H9 (cell line): ENCODE measurements around the gene MIGA1. TPM values are rescaled to one million over a fixed set of nuclear protein-coding genes. Genes with fewer than 3 reads are reported as not detected.

Experiments
- DNase-seq: peaks from one replicate; pipeline ENCODE4 v3.0.0-alpha.2; 2017
- H2AFZ ChIP-seq: one replicate; pipeline ENCODE4 v1.6.1; 2013; ENCODE audit warnings: mild to moderate bottlenecking, low read length, control low read depth, moderate library complexity
- H2AK5ac ChIP-seq: 2 replicates; pipeline ENCODE4 v1.6.1; 2013; ENCODE audit warnings: low read length, control low read depth, mixed read lengths; ENCODE audit not compliant: insufficient read length
- H2BK120ac ChIP-seq: one replicate; pipeline ENCODE4 v1.6.1; 2013; ENCODE audit warnings: low read depth, mild to moderate bottlenecking, low read length, control low read depth, inconsistent platforms; ENCODE audit not compliant: poor library complexity, severe bottlenecking
- H2BK12ac ChIP-seq: 2 replicates; pipeline ENCODE4 v1.6.1; 2013; ENCODE audit warnings: low read length, control low read depth, mixed read lengths, low read depth; ENCODE audit not compliant: insufficient read length
- H2BK15ac ChIP-seq: 2 replicates; pipeline ENCODE4 v1.6.1; 2013; ENCODE audit warnings: low read depth, low read length, control low read depth
- H2BK20ac ChIP-seq: one replicate; pipeline ENCODE4 v1.6.1; 2013; ENCODE audit warnings: low read depth, mild to moderate bottlenecking, low read length, control low read depth, inconsistent platforms; ENCODE audit not compliant: poor library complexity, severe bottlenecking
- H2BK5ac ChIP-seq: 2 replicates; pipeline ENCODE4 v1.6.1; 2013; ENCODE audit warnings: low read length, control low read depth, mixed read lengths; ENCODE audit not compliant: insufficient read length
- H3K14ac ChIP-seq: 2 replicates; pipeline ENCODE4 v1.6.1; 2013; ENCODE audit warnings: low read length, control low read depth; ENCODE audit not compliant: insufficient read depth
- H3K18ac ChIP-seq: 2 replicates; pipeline ENCODE4 v1.6.1; 2013; ENCODE audit warnings: low read depth, mild to moderate bottlenecking, mixed read lengths, low read length, control low read depth; ENCODE audit not compliant: insufficient read length
- H3K23ac ChIP-seq: 2 replicates; pipeline ENCODE4 v1.6.1; 2013; ENCODE audit warnings: low read length, control low read depth, mixed read lengths, low read depth; ENCODE audit not compliant: insufficient read length
- H3K23me2 ChIP-seq: 2 replicates; pipeline ENCODE4 v1.6.1; 2013; ENCODE audit warnings: low read depth, mild to moderate bottlenecking, mixed read lengths, low read length, control low read depth; ENCODE audit not compliant: insufficient read length, poor library complexity, severe bottlenecking
- H3K27ac ChIP-seq: 2 replicates; pipeline ENCODE4 v1.5.1; 2013; ENCODE audit warnings: low read length, control low read depth, mixed read lengths, low read depth; ENCODE audit not compliant: insufficient read length
- H3K27me3 ChIP-seq: 2 replicates; pipeline ENCODE4 v1.6.1; 2013; ENCODE audit warnings: low read length, control low read depth, inconsistent platforms; ENCODE audit not compliant: insufficient read depth
- H3K4ac ChIP-seq: 2 replicates; pipeline ENCODE4 v1.6.1; 2013; ENCODE audit warnings: low read depth, mild to moderate bottlenecking, control low read depth, inconsistent platforms, low read length, moderate library complexity
- H3K4me1 ChIP-seq: 2 replicates; pipeline ENCODE4 v1.6.1; 2013; ENCODE audit warnings: low read length, control low read depth, inconsistent platforms; ENCODE audit not compliant: insufficient read depth
- H3K4me2 ChIP-seq: 2 replicates; pipeline ENCODE4 v1.6.1; 2013; ENCODE audit warnings: low read length, control low read depth, mixed read lengths; ENCODE audit not compliant: insufficient read length, insufficient read depth
- H3K56ac ChIP-seq: 2 replicates; pipeline ENCODE4 v1.6.1; 2013; ENCODE audit warnings: low read depth, mild to moderate bottlenecking, mixed read lengths, low read length, control low read depth; ENCODE audit not compliant: insufficient read length
- H3K79me1 ChIP-seq: 2 replicates; pipeline ENCODE4 v1.6.1; 2013; ENCODE audit warnings: low read depth, mild to moderate bottlenecking, moderate library complexity, low read length, control low read depth, inconsistent platforms; ENCODE audit not compliant: insufficient read depth, poor library complexity, severe bottlenecking
- H3K79me2 ChIP-seq: 2 replicates; pipeline ENCODE4 v1.6.1; 2013; ENCODE audit warnings: low read length, control low read depth, inconsistent platforms; ENCODE audit not compliant: insufficient read depth
- H3K9ac ChIP-seq: 2 replicates; pipeline ENCODE4 v1.6.1; 2013; ENCODE audit warnings: low read length, control low read depth, mixed read lengths; ENCODE audit not compliant: insufficient read length; ENCODE audit errors: extremely low read depth
- H3K9me3 ChIP-seq: one replicate; pipeline ENCODE4 v1.6.1; 2013; ENCODE audit warnings: low read depth, low read length, inconsistent platforms; ENCODE audit not compliant: control insufficient read depth
- H3T11ph ChIP-seq: one replicate; pipeline ENCODE4 v1.6.1; 2013; ENCODE audit warnings: mild to moderate bottlenecking, low read length, control low read depth, inconsistent platforms
- H4K20me1 ChIP-seq: one replicate; pipeline ENCODE4 v1.6.1; 2013; ENCODE audit not compliant: control insufficient read depth, insufficient read length, insufficient read depth
- H4K5ac ChIP-seq: 2 replicates; pipeline ENCODE4 v1.6.1; 2013; ENCODE audit warnings: low read depth, mild to moderate bottlenecking, mixed read lengths, low read length, control low read depth; ENCODE audit not compliant: insufficient read length
- H4K8ac ChIP-seq: replicated peaks from 2 replicates; pipeline ENCODE4 v1.6.1; 2013; ENCODE audit warnings: low read length, control low read depth, mixed read lengths, low read depth; ENCODE audit not compliant: insufficient read length
- H4K91ac ChIP-seq: 2 replicates; pipeline ENCODE4 v1.6.1; 2013; ENCODE audit warnings: low read depth, mild to moderate bottlenecking, moderate library complexity, mixed read lengths, low read length, control low read depth; ENCODE audit not compliant: insufficient read length
- H3K27ac Mint-ChIP-seq, 3 experiments: 2 replicates in 2 of 3; 3 replicates in 1 of 3; pipeline ENCODE4 v1.8.0; 2020 to 2021; ENCODE audit warnings: mixed read lengths in 3 of 3, mild to moderate bottlenecking in 1 of 3, moderate library complexity in 1 of 3
- H3K27me3 Mint-ChIP-seq: 2 replicates; pipeline ENCODE4 v1.8.0; 2021; ENCODE audit warnings: low read depth, mild to moderate bottlenecking, moderate library complexity, mixed read lengths
- H3K36me3 Mint-ChIP-seq, 3 experiments: 2 replicates in 2 of 3; 3 replicates in 1 of 3; pipeline ENCODE4 v1.8.0; 2020 to 2021; ENCODE audit warnings: low read depth in 3 of 3, mixed read lengths in 3 of 3; ENCODE audit not compliant: insufficient read depth in 1 of 3
- H3K4me1 Mint-ChIP-seq, 2 experiments: 2 replicates each; pipeline ENCODE4 v1.8.0; 2020; ENCODE audit warnings: mixed read lengths in 2 of 2
- H3K4me3 Mint-ChIP-seq, 2 experiments: 2 replicates in 1 of 2; 3 replicates in 1 of 2; pipeline ENCODE4 v1.8.0; 2020 to 2021; ENCODE audit warnings: mild to moderate bottlenecking in 2 of 2, mixed read lengths in 2 of 2, moderate library complexity in 1 of 2
- H3K9me3 Mint-ChIP-seq, 2 experiments: 2 replicates in 1 of 2; 3 replicates in 1 of 2; pipeline ENCODE4 v1.8.0; 2020; ENCODE audit warnings: mild to moderate bottlenecking in 2 of 2, mixed read lengths in 2 of 2, moderate library complexity in 1 of 2
- total RNA-seq: library from RNA; stranded (reverse); gene quantifications from 2 replicates; pipeline ENCODE4 v1.2.1, GENCODE V29; 2021
- TF ChIP-seq, protein P1 (sequence below): fragments of 200-600 bp; sonication (generic); conservative IDR thresholded peaks from 3 replicates; pipeline ENCODE4 v1.8.0; 2021; ENCODE audit warnings: antibody characterized with exemption, mild to moderate bottlenecking

Gene MIGA1
- total RNA-seq, 1 experiment from 2014 or later = 6.3 TPM

DNA sequence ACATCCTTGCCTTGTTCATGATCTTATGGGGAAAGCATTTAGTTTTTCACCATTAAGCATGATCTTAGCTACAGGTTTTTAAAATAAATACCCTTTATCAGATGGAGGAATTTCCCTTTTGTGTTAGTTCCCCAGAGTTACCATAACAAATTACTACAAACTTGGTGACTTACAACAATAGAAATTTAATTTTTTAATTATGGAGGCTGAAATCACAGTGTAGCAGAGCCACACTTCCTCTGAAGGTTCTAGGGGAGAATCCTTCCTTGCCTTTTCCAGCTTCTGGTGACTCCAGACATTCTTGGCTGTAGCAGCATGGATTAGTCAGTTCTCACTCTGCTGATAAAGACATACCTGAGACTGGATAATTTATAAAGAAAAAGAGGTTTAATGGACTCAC is 18.5 kb downstream of the MIGA1 start:
- Histone ChIP-seq H2AK5ac (no peak overlapping the region), H3K18ac (no peak overlapping the region), H3K79me1 (no peaks in the 10 kb centered on the region), H3K56ac (no peak overlapping the region), H3K27me3 (no peaks in the 10 kb centered on the region), H3K27ac (no peak overlapping the region), H3K4ac (no peak overlapping the region), H4K8ac (no peak overlapping the region), H2AFZ (no peak overlapping the region), H4K91ac (no peak overlapping the region), H3T11ph (no peak overlapping the region), H3K79me2 (no peaks in the 10 kb centered on the region), H3K23ac (no peak overlapping the region), H3K23me2 (no peaks in the 10 kb centered on the region), H2BK15ac (no peak overlapping the region), H2BK5ac (no peak overlapping the region), H3K4me2 (no peak overlapping the region), H3K4me1 (no peaks in the 10 kb centered on the region), H2BK20ac (no peak overlapping the region), H2BK12ac (no peak overlapping the region), H3K9me3 (no peaks in the 10 kb centered on the region), H3K9ac (no peak overlapping the region), H3K14ac (no peak overlapping the region), H2BK120ac (no peak overlapping the region), H4K20me1 (no peaks in the 10 kb centered on the region), H4K5ac (no peak overlapping the region)
- H3K36me3 Mint-ChIP-seq = no peaks in the 10 kb centered on the region; a peak in 2 of 7 replicates
- TF ChIP-seq, protein P1, sequence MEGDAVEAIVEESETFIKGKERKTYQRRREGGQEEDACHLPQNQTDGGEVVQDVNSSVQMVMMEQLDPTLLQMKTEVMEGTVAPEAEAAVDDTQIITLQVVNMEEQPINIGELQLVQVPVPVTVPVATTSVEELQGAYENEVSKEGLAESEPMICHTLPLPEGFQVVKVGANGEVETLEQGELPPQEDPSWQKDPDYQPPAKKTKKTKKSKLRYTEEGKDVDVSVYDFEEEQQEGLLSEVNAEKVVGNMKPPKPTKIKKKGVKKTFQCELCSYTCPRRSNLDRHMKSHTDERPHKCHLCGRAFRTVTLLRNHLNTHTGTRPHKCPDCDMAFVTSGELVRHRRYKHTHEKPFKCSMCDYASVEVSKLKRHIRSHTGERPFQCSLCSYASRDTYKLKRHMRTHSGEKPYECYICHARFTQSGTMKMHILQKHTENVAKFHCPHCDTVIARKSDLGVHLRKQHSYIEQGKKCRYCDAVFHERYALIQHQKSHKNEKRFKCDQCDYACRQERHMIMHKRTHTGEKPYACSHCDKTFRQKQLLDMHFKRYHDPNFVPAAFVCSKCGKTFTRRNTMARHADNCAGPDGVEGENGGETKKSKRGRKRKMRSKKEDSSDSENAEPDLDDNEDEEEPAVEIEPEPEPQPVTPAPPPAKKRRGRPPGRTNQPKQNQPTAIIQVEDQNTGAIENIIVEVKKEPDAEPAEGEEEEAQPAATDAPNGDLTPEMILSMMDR = no peak
- no peak overlapping the region for H3K4me3 Mint-ChIP-seq
- no peaks in the 10 kb centered on the region for H3K9me3 Mint-ChIP-seq
- DNase-seq = no peak
- H3K27me3 Mint-ChIP-seq = no peaks in the 10 kb centered on the region
- no peak overlapping the region; a peak in 1 of 7 replicates for H3K27ac Mint-ChIP-seq
- H3K4me1 Mint-ChIP-seq = peaks cover 0 to 2% of the 10 kb centered on the region in 2 experiments; a peak in 1 of 4 replicates
